Right lobe of liver (tissue), 4 donors: ENCODE measurements around the gene DOCK1.

Experiments used
- CTCF ChIP-seq, 4 donors: fragments of 200-600 bp in 3 of 4; fragments of 450-650 bp in 1 of 4; IDR thresholded peaks; one replicate each; pipeline versions ENCODE4 v1.5.1 to v1.8.0; 2016 to 2022; ENCODE audit warnings: antibody characterized with exemption in 4 of 4, mild to moderate bottlenecking in 2 of 4
- POLR2A ChIP-seq: fragments of 450-650 bp; IDR thresholded peaks from one replicate; pipeline ENCODE4 v1.6.1; 2017; ENCODE audit warnings: antibody characterized with exemption, mild to moderate bottlenecking
- donor health status: DM: no; HTN: no; CAD: no.
- donor health status: DM: no; HTN: no; CAD: no.
- donor health status: DM: no; HTN: yes; CAD: no.

GRCh38 chr10:126914561-126914960, 9.3 kb downstream of the DOCK1 start:
- TF ChIP-seq CTCF (IDR thresholded peaks at IDR 0.05) = no peak
- TF ChIP-seq POLR2A = no peak
